Measurements from ENCODE around the gene RELB. TPM values are rescaled to one million over a fixed set of nuclear protein-coding genes. Genes with fewer than 3 reads are reported as not detected.
A peak's percentile ranks its signal among the peaks of the same experiment; 100 is the strongest.
"Not testable (repeated sequence)": the region's sequence is repeated elsewhere in the genome, so short reads cannot be mapped to it uniquely, and the experiment has no call there.

RELB gene
- 1.5 TPM for total RNA-seq

- ATAC-seq (peak; percentile 68), DNase-seq (ENCODE audit: low spot score) (peak; percentile 94)
Observed at GRCh38 chr19:45001087-45001739, at the start of gene RELB. RELB (plus strand) TSS chr19:45001464; CDS start chr19:45001580, 116 bp downstream.

GRCh38 chr19:44954278-44954648, 47.0 kb upstream of the RELB start:
- DNase-seq (ENCODE audit: low spot score) (no peak), ATAC-seq (peak; percentile 2)

GRCh38 chr19:44954649-44955504, 46.4 kb upstream of the RELB start, which contains the start of gene CLPTM1:
CLPTM1 (plus strand) TSS chr19:44955380; CDS start chr19:44955396, 16 bp downstream.
- DNase-seq (ENCODE audit: low spot score) (peak; percentile 96), ATAC-seq (peak; percentile 77)

- ATAC-seq (peak; percentile 6), DNase-seq (ENCODE audit: low spot score) (no peak)
Observed at GRCh38 chr19:44955505-44956439, 45.5 kb upstream of the RELB start.

- ATAC-seq: no peak
- no peak for DNase-seq (ENCODE audit: low spot score)
Observed at GRCh38 chr19:44957526-44957925, 43.7 kb upstream of the RELB start.

GRCh38 chr19:44958090-44958489, 43.2 kb upstream of the RELB start:
- ATAC-seq: no peak
- DNase-seq (ENCODE audit: low spot score): no peak

- no peak for ATAC-seq
Observed at GRCh38 chr19:44959691-44960090, 41.6 kb upstream of the RELB start.

GRCh38 chr19:44960906-44961728, 40.1 kb upstream of the RELB start:
- ATAC-seq: no peak
- no peak for DNase-seq (ENCODE audit: low spot score)

More at GRCh38 chr19:44959691-44960090, 41.6 kb upstream of the RELB start:
- DNase-seq (ENCODE audit: low spot score): no peak

GRCh38 chr19:44961821-44962220, 39.4 kb upstream of the RELB start:
- no peak for DNase-seq (ENCODE audit: low spot score)
- ATAC-seq: no peak

GRCh38 chr19:44968118-44968517, 33.1 kb upstream of the RELB start:
- no peak for DNase-seq (ENCODE audit: low spot score)
- no peak for ATAC-seq

- DNase-seq (ENCODE audit: low spot score) (no peak), ATAC-seq (no peak)
Observed at GRCh38 chr19:44968670-44969069, 32.6 kb upstream of the RELB start.

- no peak for DNase-seq (ENCODE audit: low spot score)
- ATAC-seq: no peak
Observed at GRCh38 chr19:44969437-44969836, 31.8 kb upstream of the RELB start.

GRCh38 chr19:44971451-44971850, 29.8 kb upstream of the RELB start:
- not testable (repeated sequence) for DNase-seq (ENCODE audit: low spot score); ATAC-seq

- DNase-seq (ENCODE audit: low spot score): no peak
- no peak for ATAC-seq
Observed at GRCh38 chr19:44972802-44973201, 28.5 kb upstream of the RELB start.

- DNase-seq (ENCODE audit: low spot score) (no peak), ATAC-seq (peak; percentile 68)
Observed at GRCh38 chr19:44973982-44974735, 27.1 kb upstream of the RELB start.

GRCh38 chr19:44974857-44975256, 26.4 kb upstream of the RELB start:
- ATAC-seq: peak; percentile 6
- no peak for DNase-seq (ENCODE audit: low spot score)

- DNase-seq (ENCODE audit: low spot score) (no peak), ATAC-seq (no peak)
Observed at GRCh38 chr19:44975444-44975843, 25.8 kb upstream of the RELB start.

- no peak for ATAC-seq
- no peak for DNase-seq (ENCODE audit: low spot score)
Observed at GRCh38 chr19:44984005-44984404, 17.3 kb upstream of the RELB start.

GRCh38 chr19:44985445-44985844, 15.8 kb upstream of the RELB start:
- DNase-seq (ENCODE audit: low spot score): no peak
- ATAC-seq: no peak

All from left lobe of liver (tissue), 2 donors.